Measurements from ENCODE around the gene ACOT12.
"Not testable (repeated sequence)": the region's sequence is repeated elsewhere in the genome, so short reads cannot be mapped to it uniquely, and the experiment has no call there.

ACOT12 gene

GRCh38 chr5:81313278-81313677 is 80.7 kb downstream of the ACOT12 start:
- H3K9ac ChIP-seq (ENCODE audit: low read depth, low read length) = no peak overlapping the region
- no peak overlapping the region for H3K27ac ChIP-seq (ENCODE audit: low read depth, low read length)
- no peaks in the 10 kb centered on the region for H3K27me3 ChIP-seq (ENCODE audit: insufficient read depth, low read length)
- H3K4me1 ChIP-seq (ENCODE audit: insufficient read depth, low read length) = peaks cover 7% of the 10 kb centered on the region
- no peaks in the 10 kb centered on the region for H3K9me3 ChIP-seq (ENCODE audit: insufficient read depth, low read depth, low read length)
- H3K36me3 ChIP-seq (ENCODE audit: insufficient read depth, low read length) = peaks cover 50% of the 10 kb centered on the region
- H3K4me3 ChIP-seq (ENCODE audit: low read length) = no peak overlapping the region

GRCh38 chr5:81310402-81311063 is 83.4 kb downstream of the ACOT12 start:
- H3K27me3 ChIP-seq (ENCODE audit: insufficient read depth, low read length) = no peaks in the 10 kb centered on the region
- H3K27ac ChIP-seq (ENCODE audit: low read depth, low read length) = no peak overlapping the region
- H3K9me3 ChIP-seq (ENCODE audit: insufficient read depth, low read depth, low read length) = no peaks in the 10 kb centered on the region
- no peak overlapping the region for H3K4me3 ChIP-seq (ENCODE audit: low read length)
- H3K9ac ChIP-seq (ENCODE audit: low read depth, low read length) = no peak overlapping the region
- peaks cover 53% of the 10 kb centered on the region for H3K36me3 ChIP-seq (ENCODE audit: insufficient read depth, low read length)
- 90% methylated on average over 1 of the region's 1 CpG for WGBS
- peaks cover 3% of the 10 kb centered on the region for H3K4me1 ChIP-seq (ENCODE audit: insufficient read depth, low read length)

GRCh38 chr5:81308836-81309235 is 85.1 kb downstream of the ACOT12 start:
- no peaks in the 10 kb centered on the region for H3K27me3 ChIP-seq (ENCODE audit: insufficient read depth, low read length)
- WGBS = 86% methylated on average over 1 of the region's 2 CpGs
- no peak overlapping the region for H3K9ac ChIP-seq (ENCODE audit: low read depth, low read length)

GRCh38 chr5:81305785-81306184 is 88.1 kb downstream of the ACOT12 start:
- Histone ChIP-seq H3K9me3 (ENCODE audit: insufficient read depth, low read depth, low read length) (no peaks in the 10 kb centered on the region), H3K27ac (ENCODE audit: low read depth, low read length) (no peak overlapping the region), H3K27me3 (ENCODE audit: insufficient read depth, low read length) (no peaks in the 10 kb centered on the region), H3K36me3 (ENCODE audit: insufficient read depth, low read length) (peaks cover 32% of the 10 kb centered on the region), H3K4me3 (ENCODE audit: low read length) (no peak overlapping the region), H3K9ac (ENCODE audit: low read depth, low read length) (no peak overlapping the region), H3K4me1 (ENCODE audit: insufficient read depth, low read length) (peaks cover 4% of the 10 kb centered on the region; the same call in 1 of the 2 replicates)

More at GRCh38 chr5:81308836-81309235, 85.1 kb downstream of the ACOT12 start:
- Histone ChIP-seq H3K27ac (ENCODE audit: low read depth, low read length) (no peak overlapping the region), H3K4me3 (ENCODE audit: low read length) (no peak overlapping the region), H3K4me1 (ENCODE audit: insufficient read depth, low read length) (no peaks in the 10 kb centered on the region), H3K9me3 (ENCODE audit: insufficient read depth, low read depth, low read length) (no peaks in the 10 kb centered on the region), H3K36me3 (ENCODE audit: insufficient read depth, low read length) (peaks cover 63% of the 10 kb centered on the region)

- 60% methylated on average over 1 of the region's 1 CpG for WGBS
- no peaks in the 10 kb centered on the region for H3K9me3 ChIP-seq (ENCODE audit: insufficient read depth, low read depth, low read length)
- no peak overlapping the region for H3K27ac ChIP-seq (ENCODE audit: low read depth, low read length)
- H3K9ac ChIP-seq (ENCODE audit: low read depth, low read length) = no peak overlapping the region
- peaks cover 17% of the 10 kb centered on the region for H3K36me3 ChIP-seq (ENCODE audit: insufficient read depth, low read length)
- H3K27me3 ChIP-seq (ENCODE audit: insufficient read depth, low read length) = no peaks in the 10 kb centered on the region
- H3K4me1 ChIP-seq (ENCODE audit: insufficient read depth, low read length) = peaks cover 10% of the 10 kb centered on the region; the same call in 1 of the 2 replicates
- H3K4me3 ChIP-seq (ENCODE audit: low read length) = no peak overlapping the region
Measured at GRCh38 chr5:81303563-81303962, 90.4 kb downstream of the ACOT12 start.

- H3K9ac ChIP-seq (ENCODE audit: low read depth, low read length) = peak overlapping the region; percentile 20; the same call in 1 of the 2 replicates
- no peak overlapping the region for H3K27ac ChIP-seq (ENCODE audit: low read depth, low read length)
- WGBS = 94% methylated on average over 4 of the region's 5 CpGs
- H3K9me3 ChIP-seq (ENCODE audit: insufficient read depth, low read depth, low read length) = no peaks in the 10 kb centered on the region
- peaks cover 10% of the 10 kb centered on the region; the same call in 1 of the 2 replicates for H3K4me1 ChIP-seq (ENCODE audit: insufficient read depth, low read length)
- peaks cover 21% of the 10 kb centered on the region for H3K36me3 ChIP-seq (ENCODE audit: insufficient read depth, low read length)
- H3K4me3 ChIP-seq (ENCODE audit: low read length) = peak overlapping the region; percentile 90
- H3K27me3 ChIP-seq (ENCODE audit: insufficient read depth, low read length) = no peaks in the 10 kb centered on the region
Measured at GRCh38 chr5:81302596-81302995, 91.3 kb downstream of the ACOT12 start.

- H3K9ac ChIP-seq (ENCODE audit: low read depth, low read length) = peak within 1 kb of the TSS; percentile 94
- H3K9me3 ChIP-seq (ENCODE audit: insufficient read depth, low read depth, low read length) = no peaks in the 10 kb centered on the region
- peak within 1 kb of the TSS; percentile 90 for H3K27ac ChIP-seq (ENCODE audit: low read depth, low read length)
- no peaks in the 10 kb centered on the region for H3K27me3 ChIP-seq (ENCODE audit: insufficient read depth, low read length)
- peaks cover 10% of the 10 kb centered on the region; the same call in 1 of the 2 replicates for H3K4me1 ChIP-seq (ENCODE audit: insufficient read depth, low read length)
- WGBS = under 1% methylated on average over 54 of the region's 54 CpGs
- peak within 1 kb of the TSS; percentile 90 for H3K4me3 ChIP-seq (ENCODE audit: low read length)
- H3K36me3 ChIP-seq (ENCODE audit: insufficient read depth, low read length) = peaks cover 21% of the 10 kb centered on the region
Measured at GRCh38 chr5:81301271-81302015, 92.5 kb downstream of the ACOT12 start, which contains the start of gene ZCCHC9. ZCCHC9 (plus strand) TSS chr5:81301587; CDS start chr5:81304758, 3,171 bp downstream.

GRCh38 chr5:81300921-81301270 is 93.0 kb downstream of the ACOT12 start:
- peaks cover 19% of the 10 kb centered on the region for H3K36me3 ChIP-seq (ENCODE audit: insufficient read depth, low read length)
- H3K27ac ChIP-seq (ENCODE audit: low read depth, low read length) = peak overlapping the region; percentile 90
- H3K4me3 ChIP-seq (ENCODE audit: low read length) = peak overlapping the region; percentile 90
- 0% methylated on average over 2 of the region's 2 CpGs for WGBS
- no peaks in the 10 kb centered on the region for H3K9me3 ChIP-seq (ENCODE audit: insufficient read depth, low read depth, low read length)
- peaks cover 10% of the 10 kb centered on the region; the same call in 1 of the 2 replicates for H3K4me1 ChIP-seq (ENCODE audit: insufficient read depth, low read length)
- H3K27me3 ChIP-seq (ENCODE audit: insufficient read depth, low read length) = no peaks in the 10 kb centered on the region
- H3K9ac ChIP-seq (ENCODE audit: low read depth, low read length) = peak overlapping the region; percentile 94

GRCh38 chr5:81297531-81297930 is 96.4 kb downstream of the ACOT12 start:
- Histone ChIP-seq H3K27me3 (ENCODE audit: insufficient read depth, low read length) (no peaks in the 10 kb centered on the region), H3K36me3 (ENCODE audit: insufficient read depth, low read length) (peaks cover 14% of the 10 kb centered on the region; the same call in 1 of the 2 replicates), H3K27ac (ENCODE audit: low read depth, low read length) (no peak overlapping the region), H3K9me3 (ENCODE audit: insufficient read depth, low read depth, low read length) (peaks cover 22% of the 10 kb centered on the region; the same call in 1 of the 2 replicates), H3K4me3 (ENCODE audit: low read length) (no peak overlapping the region), H3K4me1 (ENCODE audit: insufficient read depth, low read length) (peaks cover 10% of the 10 kb centered on the region; the same call in 1 of the 2 replicates), H3K9ac (ENCODE audit: low read depth, low read length) (no peak overlapping the region)
- 100% methylated on average over 4 of the region's 4 CpGs for WGBS

- H3K27me3 ChIP-seq (ENCODE audit: insufficient read depth, low read length); H3K4me1 ChIP-seq (ENCODE audit: insufficient read depth, low read length); H3K4me3 ChIP-seq (ENCODE audit: low read length); H3K9ac ChIP-seq (ENCODE audit: low read depth, low read length); H3K27ac ChIP-seq (ENCODE audit: low read depth, low read length): not testable (repeated sequence)
- H3K36me3 ChIP-seq (ENCODE audit: insufficient read depth, low read length) = peaks cover 25% of the 10 kb centered on the region; the same call in 1 of the 2 replicates
- 98% methylated on average over 5 of the region's 5 CpGs for WGBS
- H3K9me3 ChIP-seq (ENCODE audit: insufficient read depth, low read depth, low read length) = peaks cover 36% of the 10 kb centered on the region
Measured at GRCh38 chr5:81294021-81294420, 99.9 kb downstream of the ACOT12 start.

GRCh38 chr5:81292130-81292529 is 101.8 kb downstream of the ACOT12 start:
- 98% methylated on average over 2 of the region's 2 CpGs for WGBS
- H3K4me1 ChIP-seq (ENCODE audit: insufficient read depth, low read length) = no peaks in the 10 kb centered on the region
- no peak overlapping the region for H3K27ac ChIP-seq (ENCODE audit: low read depth, low read length)
- no peak overlapping the region for H3K9ac ChIP-seq (ENCODE audit: low read depth, low read length)
- H3K4me3 ChIP-seq (ENCODE audit: low read length) = no peak overlapping the region
- peaks cover 36% of the 10 kb centered on the region for H3K9me3 ChIP-seq (ENCODE audit: insufficient read depth, low read depth, low read length)
- H3K27me3 ChIP-seq (ENCODE audit: insufficient read depth, low read length) = no peaks in the 10 kb centered on the region
- peaks cover 18% of the 10 kb centered on the region; the same call in 1 of the 2 replicates for H3K36me3 ChIP-seq (ENCODE audit: insufficient read depth, low read length)
